ENCODE results near the gene CALY.

- no peak for TF ChIP-seq CTCF (IDR thresholded peaks at IDR 0.05)
- TF ChIP-seq ZFX (IDR thresholded peaks at IDR 0.05; ENCODE audit: borderline replicate concordance), result no peak
Observed at GRCh38 chr10:133346413-133346812, 9.7 kb upstream of the CALY start.

Measured in 22Rv1 (cell line).